Loucy (cell line): Measurements from ENCODE around the gene CDS1.

Experiments used
- EZH2phosphoT487 ChIP-seq: fragments of 200-600 bp; IDR thresholded peaks from 2 replicates; pipeline ENCODE4 v1.6.1; 2018; ENCODE audit warnings: antibody characterized with exemption, mild to moderate bottlenecking, moderate library complexity, borderline replicate concordance
- TF ChIP-seq, protein P1 (sequence below): fragments of 200-600 bp; sonication (generic); conservative IDR thresholded peaks from 2 replicates; pipeline ENCODE4 v1.5.1; 2014; ENCODE audit warnings: mild to moderate bottlenecking, antibody characterized with exemption, low read length

DNA sequence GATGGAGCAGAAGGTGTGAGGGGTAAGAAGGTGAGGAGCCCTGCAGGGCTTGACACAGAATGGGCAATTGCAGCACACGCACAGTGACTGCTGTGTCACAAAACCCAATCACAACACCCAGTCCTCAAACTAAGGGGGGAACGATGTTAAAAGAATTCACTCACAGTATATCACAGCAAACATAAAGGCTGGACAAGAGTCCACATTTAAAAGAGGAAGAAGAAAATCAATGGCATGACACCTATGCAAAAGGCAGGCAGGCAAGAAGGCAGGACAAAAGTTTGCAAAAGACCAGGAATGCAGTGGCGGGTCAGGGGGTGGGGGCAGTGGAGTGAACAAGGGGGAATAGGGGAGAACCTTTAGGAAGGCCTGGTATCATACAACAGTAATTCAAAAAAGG, 77.7 kb downstream of the CDS1 start:
- TF ChIP-seq, protein P1, sequence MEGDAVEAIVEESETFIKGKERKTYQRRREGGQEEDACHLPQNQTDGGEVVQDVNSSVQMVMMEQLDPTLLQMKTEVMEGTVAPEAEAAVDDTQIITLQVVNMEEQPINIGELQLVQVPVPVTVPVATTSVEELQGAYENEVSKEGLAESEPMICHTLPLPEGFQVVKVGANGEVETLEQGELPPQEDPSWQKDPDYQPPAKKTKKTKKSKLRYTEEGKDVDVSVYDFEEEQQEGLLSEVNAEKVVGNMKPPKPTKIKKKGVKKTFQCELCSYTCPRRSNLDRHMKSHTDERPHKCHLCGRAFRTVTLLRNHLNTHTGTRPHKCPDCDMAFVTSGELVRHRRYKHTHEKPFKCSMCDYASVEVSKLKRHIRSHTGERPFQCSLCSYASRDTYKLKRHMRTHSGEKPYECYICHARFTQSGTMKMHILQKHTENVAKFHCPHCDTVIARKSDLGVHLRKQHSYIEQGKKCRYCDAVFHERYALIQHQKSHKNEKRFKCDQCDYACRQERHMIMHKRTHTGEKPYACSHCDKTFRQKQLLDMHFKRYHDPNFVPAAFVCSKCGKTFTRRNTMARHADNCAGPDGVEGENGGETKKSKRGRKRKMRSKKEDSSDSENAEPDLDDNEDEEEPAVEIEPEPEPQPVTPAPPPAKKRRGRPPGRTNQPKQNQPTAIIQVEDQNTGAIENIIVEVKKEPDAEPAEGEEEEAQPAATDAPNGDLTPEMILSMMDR: no peak
- no peak for TF ChIP-seq EZH2phosphoT487
